ENCODE results near the gene LMLN.

- no peak for TF ChIP-seq ZNF274 (IDR thresholded peaks at IDR 0.05; ENCODE audit: low read depth, low read length)
- no peak for TF ChIP-seq YY1 (IDR thresholded peaks at IDR 0.05; ENCODE audit: insufficient read depth, insufficient read length)
- TF ChIP-seq SUZ12 (IDR thresholded peaks at IDR 0.05; ENCODE audit: extremely low read depth, insufficient read depth, insufficient read length), result no peak
Observed at GRCh38 chr3:198092276-198092675, 132.3 kb downstream of the LMLN start.
